HG03135 (cell line): ENCODE data around the gene METTL4.
A peak's percentile ranks its signal among the peaks of the same experiment; 100 is the strongest.

ENCODE experiments used
- ATAC-seq: cut with Tn5 transposase; IDR thresholded peaks from one replicate; pipeline ENCODE4 v1.9.1; 2021; ENCODE audit warnings: mild to moderate bottlenecking, moderate library complexity; ENCODE audit not compliant: unreplicated experiment

Gene METTL4

DNA sequence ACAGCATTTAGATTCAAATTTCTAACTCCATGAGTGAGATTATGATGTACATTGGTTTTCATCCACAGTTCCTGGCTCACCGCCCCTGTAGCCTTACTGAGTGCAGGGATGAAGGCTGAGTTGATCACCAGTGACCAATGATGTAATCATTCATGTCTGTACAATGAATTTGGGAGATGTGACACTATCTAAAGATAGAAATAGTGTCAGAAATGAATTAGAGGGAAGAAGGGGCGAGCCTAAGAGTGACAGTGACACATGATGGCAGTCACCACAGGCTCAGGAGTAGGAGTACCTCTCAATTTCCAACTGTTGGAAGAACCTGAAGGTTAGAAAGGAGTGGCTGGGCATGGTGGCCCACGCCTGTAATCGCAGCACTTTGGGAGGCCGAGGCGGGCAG, 3.2 kb downstream of the METTL4 start:
- no peak for ATAC-seq

DNA sequence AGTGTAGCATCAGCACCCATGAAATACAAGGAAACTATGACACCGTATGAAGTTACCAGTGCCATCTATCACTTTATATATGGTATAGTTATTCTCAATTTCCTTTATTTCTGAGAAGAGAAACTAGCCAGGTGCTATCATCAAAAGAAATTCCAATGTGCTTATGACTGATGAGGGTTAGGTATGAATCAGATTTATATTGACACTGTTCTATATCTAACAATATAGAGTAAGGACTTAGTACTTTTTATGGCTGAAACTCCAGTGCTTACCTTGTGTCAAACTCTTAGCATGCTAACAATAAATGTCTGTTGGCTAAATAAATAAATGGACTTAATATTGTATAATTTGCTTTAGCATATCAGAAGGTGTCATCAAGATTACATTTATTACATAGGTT, 6.9 kb downstream of the METTL4 start:
- no peak for ATAC-seq

DNA sequence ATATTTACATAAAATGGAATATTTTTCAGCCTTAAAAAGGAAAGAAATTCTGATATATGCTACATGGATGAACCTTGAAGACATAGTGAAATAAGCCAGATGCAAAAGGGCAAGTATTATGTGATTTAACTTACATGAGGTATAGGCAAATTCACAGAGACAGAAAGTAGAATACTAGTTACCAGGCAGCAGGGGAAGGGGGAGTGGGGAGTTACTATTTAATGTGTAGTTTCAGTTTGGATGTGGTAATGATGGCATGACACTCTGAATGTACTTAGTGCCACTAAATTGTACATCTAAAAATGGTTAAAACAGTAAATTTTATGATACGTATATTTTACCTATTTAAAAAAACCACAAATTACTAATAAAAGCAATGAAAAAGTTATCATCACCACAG, 12.1 kb downstream of the METTL4 start:
- no peak for ATAC-seq

DNA sequence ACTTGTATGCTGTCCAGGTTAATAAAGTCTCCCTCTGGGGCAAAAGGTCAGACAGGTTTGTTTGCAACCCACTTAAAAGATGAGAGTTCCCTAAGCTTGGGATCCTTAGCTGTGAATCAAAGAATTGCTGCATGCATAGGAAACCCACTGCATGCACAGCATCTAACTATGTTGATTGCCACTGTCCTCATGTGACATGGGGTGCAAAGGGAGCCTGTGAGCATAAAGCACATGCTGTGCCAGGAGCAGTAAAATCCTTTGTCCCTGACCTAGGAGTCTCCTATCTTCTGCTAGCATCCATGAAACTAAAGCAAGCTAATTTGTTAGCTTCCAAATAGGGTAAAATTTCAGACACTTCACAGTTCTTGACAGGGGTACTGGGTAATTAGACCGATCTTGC, 13.8 kb downstream of the METTL4 start:
- no peak for ATAC-seq

DNA sequence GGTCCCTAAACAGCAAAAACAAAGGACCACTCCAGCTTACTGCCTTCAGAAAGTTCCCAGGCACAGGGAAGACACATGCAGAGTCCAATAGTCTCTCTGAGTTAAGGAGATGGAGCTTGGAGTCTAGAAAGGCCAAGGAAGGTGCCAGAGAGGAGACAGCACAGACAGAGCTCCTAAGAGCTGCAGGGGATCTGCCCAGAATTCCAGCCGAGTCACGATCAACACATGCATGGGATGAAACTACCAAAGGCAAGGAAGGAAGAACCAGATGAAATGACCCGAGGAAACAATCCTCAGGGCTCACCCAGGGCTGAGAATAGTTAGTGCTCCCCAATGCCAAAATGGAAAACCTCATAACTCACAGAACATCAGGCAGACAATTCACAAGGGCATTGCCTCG, 15.4 kb downstream of the METTL4 start:
- no peak for ATAC-seq

DNA sequence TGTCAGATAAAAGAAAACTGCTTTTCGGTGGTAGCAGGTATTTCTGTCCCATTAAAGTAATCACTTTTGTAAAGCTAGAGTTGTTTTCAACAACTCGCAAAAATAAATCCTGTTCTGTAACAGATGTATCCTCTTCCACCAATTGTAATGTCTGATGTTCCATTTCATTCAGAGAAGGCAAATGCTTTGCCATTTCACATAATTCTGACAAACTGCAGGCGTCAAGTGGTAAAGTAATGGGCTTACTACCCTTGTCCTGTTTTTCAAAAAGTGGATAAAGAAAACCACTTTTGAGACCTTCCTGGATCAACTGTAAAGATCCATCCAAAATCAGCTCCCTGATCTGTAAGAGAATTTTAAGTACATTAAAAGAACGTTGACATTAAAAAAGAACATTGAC, 16.6 kb downstream of the METTL4 start:
- no peak for ATAC-seq

DNA sequence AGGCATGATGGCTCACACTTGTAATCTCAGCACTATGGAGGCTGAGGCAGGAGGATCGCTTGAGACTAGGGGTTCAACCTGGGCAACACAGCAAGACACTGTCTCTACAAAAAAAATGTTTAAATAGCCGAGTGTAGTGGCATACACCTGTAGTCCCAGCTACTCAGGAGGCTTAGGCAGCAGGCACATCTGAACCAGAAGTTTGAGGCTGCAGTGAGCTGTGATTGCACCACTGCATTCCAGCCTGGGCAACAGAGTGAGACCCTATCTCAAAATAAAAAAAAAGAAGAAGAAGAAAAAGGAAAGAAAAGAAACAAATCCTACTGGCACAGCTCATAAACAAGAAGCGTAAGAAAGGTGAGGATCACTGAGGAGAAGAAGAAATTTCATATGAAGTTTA, 19.9 kb downstream of the METTL4 start:
- no peak for ATAC-seq

DNA sequence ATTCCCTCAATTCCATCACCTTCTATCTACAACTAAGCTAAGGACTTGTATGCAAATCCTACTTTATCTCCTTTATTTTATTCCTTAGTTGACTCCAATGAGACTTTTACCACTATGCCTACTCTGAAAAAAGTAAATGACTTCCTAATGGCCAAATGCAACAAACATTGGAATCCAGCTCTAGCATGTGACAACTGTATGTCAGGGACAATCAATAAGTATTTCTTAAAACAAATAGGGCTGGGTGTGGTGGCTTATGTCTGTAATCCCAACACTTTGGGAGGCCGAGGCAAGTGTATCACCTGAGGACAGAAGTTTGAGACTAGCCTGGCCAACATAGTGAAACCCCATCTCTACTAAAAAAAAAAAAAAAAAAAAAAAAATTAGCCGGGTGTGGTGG, 21.8 kb downstream of the METTL4 start:
- no peak for ATAC-seq

DNA sequence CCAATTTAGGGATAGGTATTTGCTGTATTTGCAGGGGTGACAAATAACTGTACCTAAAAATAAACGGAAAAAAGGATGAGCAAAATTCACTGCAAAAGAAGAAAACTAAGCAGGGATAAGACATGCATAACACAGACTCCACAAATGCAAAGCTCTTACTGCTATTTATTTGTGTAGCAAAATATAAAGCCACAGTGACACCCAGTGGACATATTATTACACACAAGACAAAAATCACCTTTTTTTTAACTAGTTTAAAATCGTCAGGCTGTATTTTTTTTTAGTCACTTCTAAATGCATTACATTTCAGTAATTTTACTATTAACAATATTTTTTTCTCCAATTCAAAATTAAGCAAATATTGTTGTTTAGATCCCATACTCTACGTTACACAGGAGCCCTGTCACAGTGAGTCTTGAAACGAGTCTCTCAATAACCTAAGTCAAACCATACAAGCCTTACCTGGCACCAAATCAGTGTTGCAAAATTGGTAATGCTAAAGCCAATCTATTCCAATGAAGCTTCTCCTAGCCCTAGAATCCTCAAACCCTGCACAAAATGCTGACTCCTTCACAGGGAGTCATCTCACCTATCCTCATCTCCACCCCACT, 23.7 kb downstream of the METTL4 start:
- peak; percentile 75 for ATAC-seq

DNA sequence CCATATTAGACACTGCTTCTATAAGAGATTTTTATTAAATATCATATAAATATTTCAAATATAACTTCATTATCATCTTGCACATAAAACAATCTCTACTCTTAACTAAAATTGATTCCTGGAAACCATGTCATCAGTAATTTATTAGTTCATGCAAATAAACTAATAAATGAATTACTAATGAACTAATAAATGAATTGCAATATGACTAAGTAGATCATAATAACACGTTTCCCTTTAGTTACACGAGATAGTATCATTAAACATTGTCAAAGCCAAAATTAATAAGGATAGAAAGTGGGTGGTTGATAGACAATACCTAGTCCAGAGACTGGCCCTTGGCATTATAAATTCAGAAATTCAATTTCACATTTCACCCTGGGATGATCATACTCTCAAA, 26.1 kb downstream of the METTL4 start:
- ATAC-seq: no peak

DNA sequence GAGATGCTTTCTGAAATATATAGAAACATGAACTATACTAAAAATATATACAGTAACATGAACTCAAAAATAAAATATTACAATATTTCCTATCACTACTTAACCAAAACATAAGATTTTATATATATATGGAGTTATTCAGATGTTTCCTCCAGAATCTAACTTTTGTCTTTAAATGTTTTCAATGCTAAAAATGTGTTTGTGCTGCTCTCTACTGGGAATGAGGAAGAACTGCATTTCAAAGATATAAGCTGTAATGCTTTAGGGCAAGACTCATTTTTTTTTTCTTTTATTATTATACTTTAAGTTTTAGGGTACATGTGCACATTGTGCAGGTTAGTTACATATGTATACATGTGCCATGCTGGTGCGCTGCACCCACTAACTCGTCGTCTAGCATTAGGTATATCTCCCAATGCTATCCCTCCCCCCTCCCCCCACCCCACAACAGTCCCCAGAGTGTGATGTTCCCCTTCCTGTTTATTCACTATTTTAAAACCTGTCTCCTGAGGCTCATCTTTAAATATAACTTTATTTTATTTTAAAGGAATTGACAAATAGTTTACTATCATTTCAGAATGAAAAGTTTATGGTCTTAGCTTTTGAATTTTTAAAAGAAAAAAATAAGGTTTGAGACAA, 29.3 kb downstream of the METTL4 start:
- peak; percentile 52 for ATAC-seq

DNA sequence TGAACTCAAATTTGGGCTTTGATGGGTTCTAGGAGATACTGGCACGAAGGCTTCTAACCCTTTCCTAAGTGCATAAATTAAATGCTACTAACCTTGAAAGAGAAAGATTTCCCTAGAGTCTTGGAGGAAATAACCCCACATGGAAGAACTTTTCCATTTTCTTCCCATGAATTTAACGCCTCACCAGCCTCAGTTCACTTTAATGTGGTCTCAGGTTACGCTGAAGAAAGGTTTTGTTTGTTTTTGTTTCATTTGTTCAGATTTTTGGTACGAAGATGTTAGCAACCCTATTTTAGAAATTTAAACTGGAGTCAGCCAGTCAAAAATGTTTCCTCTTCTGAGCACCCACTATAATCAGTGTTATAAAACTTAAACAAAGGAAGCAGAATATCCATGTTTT, 30.7 kb downstream of the METTL4 start:
- ATAC-seq: no peak

DNA sequence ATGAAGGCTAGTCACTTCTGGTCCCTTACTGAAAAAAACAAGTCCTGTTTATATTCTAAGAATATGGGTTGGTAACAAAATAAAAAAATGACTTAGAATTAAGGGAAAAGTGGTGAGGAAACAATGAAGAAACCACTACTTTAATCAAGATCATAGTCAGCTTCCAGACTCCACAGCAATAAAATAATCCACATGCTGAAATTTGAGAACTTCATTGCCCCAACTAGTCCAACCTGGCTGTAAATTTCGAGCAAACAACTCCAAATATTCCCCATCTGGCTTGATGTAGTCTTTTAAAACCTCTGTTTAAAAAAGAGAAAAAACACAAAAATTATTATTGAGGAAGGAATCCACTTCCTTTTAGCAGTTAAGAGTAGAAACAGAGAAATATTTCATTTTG, 32.5 kb downstream of the METTL4 start:
- ATAC-seq: no peak

DNA sequence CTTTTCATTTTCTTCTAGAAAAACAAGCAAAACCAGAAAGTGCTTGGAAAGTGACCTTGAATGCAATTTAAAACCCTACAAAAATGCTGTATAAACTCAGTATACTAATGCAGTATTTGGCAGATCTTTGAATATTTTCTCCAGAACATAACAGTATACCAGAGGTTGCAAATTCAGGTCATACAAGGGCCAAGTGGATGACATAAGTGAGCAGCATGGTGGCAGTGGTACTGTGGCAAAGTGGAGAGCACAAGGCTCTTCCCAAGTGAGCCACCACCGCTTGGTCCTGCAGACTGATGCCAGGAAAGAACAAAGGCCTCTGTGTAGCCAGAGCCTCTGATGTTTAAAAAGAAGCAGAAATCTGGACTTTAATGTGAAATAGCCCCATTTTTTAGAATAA, 33.1 kb downstream of the METTL4 start:
- ATAC-seq: no peak

DNA sequence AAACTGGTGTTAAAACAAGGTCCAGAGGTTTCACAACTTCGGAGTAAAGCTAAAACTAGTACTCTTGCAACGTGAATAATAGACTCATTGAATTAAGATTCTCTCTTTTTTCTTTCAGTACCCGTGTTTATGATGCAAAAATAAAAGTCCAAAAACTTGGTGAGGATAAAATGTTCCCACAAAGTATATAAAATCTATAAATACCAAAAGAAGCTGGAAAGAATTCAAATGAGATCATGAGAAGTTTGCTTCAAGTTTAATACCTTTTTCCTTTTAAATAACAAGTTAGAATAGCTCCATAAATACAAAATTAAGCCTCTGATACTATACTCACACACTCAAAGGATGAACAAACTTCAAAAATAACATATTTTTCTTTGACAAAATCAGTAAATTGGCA, 34.0 kb downstream of the METTL4 start:
- ATAC-seq: no peak

DNA sequence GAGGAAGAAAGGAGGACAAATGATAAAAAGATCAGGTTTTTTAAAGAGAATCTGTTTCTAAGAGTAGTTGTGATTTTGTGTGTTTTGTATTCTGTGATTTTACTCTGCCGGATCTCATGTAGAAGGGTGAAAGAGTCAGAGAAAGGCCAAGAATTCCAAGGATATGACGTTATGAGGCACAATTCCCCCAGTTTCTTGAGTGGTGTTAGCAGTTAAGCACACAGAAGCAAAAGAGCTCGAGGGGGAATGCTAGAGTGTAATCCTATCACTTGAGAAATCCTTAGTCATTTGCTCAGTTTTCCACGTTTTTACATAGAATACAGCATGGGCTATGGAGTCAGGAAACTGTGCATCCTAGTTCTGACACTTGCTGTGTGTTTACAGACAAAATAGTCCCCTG, 34.8 kb downstream of the METTL4 start:
- no peak for ATAC-seq

DNA sequence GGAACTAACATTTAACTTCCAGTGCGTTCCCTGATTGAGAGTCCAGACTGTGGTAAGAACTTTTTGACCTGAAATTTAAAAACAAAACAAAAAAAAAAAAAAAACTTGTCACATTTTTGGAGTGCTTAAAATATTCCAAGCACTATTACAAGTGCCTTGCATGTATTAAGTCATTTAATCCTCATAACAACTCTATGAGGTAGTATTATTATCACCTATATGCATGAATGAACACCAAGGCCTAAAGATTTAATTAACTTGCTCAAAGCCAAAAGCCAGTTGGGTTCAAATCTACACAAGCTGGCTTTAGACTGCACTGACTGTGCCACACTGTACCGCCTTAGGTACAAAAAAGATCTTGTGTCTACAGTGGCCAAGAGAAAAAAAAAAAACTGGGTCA, 35.2 kb downstream of the METTL4 start:
- ATAC-seq: no peak

DNA sequence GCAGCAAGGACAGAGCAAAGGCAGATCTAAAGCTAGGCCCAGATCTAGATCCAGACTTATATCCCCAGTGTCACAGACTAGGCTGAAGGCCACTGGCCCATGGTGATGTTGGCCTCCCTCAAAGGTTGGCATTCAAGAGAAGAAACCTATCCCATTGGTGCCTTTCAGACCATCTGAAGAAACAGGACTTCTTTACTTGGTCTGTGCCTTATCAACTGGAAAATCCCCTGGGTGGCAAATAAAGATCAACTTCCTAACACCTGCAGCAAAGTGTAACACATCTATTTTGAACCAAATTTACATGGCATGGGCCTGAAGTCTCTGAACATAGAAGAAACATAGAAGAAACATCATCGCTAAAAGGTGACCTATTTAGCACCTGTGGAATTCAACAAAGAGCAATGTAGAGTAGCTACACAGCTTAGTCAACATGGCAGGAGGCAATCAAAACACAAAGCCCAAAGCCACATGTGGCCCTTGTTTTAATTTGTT, 35.8 kb downstream of the METTL4 start:
- ATAC-seq: no peak

DNA sequence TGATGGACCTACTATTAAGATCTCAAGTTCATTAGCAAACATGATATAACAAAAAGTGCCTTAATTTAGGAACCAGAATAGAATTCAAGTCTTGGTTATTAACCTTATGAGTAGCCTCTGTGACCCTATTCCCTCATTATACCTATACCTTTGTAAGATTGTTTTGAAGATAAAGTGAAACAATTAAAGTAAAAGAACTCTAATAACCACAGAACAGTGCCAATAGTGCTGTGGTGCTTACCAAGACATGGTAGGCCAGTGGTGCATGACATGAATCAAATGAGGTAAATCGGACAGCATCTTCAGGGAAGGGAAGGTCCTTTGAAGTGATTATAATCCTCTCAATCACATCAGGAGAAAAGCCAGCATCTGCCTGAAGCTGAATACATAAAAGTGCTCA, 36.4 kb downstream of the METTL4 start:
- ATAC-seq: peak; percentile 55

DNA sequence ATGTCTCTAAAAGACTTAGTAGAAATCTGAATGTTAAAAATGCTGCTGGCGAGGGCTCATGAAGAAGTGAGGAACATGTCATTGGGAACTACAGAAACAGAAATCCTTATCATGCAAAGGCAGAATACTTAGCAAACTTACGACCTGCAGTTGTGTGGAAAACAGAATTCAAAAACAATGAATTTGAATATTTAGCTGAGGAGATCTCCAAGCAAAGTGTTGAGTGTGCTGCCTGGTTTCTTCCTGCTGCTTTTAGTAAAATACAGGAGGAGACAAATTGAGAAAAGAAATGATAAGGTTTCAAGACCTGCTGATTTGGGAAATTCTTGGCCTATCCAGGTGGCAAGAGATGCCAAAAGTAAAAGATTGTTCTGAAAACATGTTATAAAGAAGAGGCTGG, 38.5 kb downstream of the METTL4 start:
- ATAC-seq: no peak

DNA sequence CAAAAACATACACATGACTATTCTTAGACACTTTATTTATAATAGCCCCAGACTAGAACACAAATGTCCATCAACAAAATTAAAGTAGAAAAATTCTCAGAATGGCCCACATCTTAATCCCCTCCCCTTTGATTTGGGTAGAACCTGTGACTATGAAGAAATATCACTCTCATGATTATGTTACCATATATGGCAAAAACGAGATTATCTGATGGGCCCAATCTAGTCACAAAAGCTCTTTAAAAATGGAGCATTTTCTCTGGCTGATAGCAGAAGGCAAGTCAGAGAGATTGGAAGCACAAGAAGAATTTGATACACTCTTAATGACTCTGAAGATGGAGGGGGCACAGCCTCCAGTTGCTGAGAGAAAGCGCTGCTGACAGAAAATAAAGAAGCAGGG, 39.6 kb downstream of the METTL4 start:
- no peak for ATAC-seq

DNA sequence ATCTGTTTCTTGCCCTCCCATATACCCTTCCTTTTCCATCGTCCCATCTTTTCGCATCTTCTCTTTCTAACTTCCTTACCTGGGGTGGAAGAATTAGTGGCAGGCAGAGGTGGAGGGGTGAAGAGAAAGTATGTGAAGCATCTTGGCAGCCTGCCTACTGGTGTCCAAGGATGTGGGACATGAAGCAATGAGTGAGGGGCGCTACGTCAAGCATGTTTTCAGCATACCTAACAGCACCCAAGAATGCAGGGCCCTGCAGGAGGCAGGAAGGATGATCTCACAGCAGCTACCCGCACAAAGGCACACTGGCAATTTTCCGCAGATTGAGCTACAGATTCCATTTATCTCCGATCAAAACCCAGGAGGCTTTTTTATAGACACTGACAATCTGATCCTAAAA, 42.2 kb downstream of the METTL4 start:
- no peak for ATAC-seq

DNA sequence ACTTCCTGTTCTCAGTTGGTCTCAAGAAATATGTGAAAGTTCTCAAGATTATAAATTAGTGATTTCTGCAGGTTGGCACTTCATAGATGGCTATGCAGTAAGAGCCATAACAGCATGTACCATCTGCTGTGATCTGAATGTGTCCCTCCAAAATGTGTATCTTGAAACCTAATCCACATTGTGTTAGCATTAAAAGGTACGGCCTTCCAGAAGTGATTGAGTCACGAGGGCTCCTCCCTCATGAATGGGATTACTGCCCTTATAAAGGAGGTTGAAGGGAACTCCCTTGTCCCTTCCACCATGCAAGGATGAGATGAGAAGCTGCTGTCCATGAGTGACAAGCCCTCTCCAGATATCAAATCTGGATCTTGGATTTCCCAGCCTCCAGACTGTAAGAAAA, 45.0 kb downstream of the METTL4 start:
- no peak for ATAC-seq
